Cardiac muscle cell (in vitro differentiated cells and primary cell): ENCODE results near the gene GLT6D1. TPM values are rescaled to one million over a fixed set of nuclear protein-coding genes. Genes with fewer than 3 reads are reported as not detected.

Source experiments
- DNase-seq, 2 donors: peaks; one replicate each; pipeline versions ENCODE4 v3.0.0 to v3.0.0-alpha.2; 2010 to 2017; ENCODE audit warnings: low read depth in 1 of 2, low spot score in 1 of 2
- H3K27ac ChIP-seq: fragments of 200-600 bp; sonication (generic); 2 replicates; pipeline ENCODE4 v1.5.1; 2016
- H3K27me3 ChIP-seq: fragments of 200-600 bp; sonication (generic); 2 replicates; pipeline ENCODE4 v1.6.0; 2016; ENCODE audit warnings: control low read depth
- H3K36me3 ChIP-seq: fragments of 200-600 bp; sonication (generic); 2 replicates; pipeline ENCODE4 v1.5.1; 2016; ENCODE audit warnings: control low read depth
- H3K4me1 ChIP-seq: fragments of 200-600 bp; sonication (generic); 2 replicates; pipeline ENCODE4 v1.8.1; 2017; ENCODE audit warnings: low read depth, mild to moderate bottlenecking, mixed run types
- H3K4me3 ChIP-seq: fragments of 200-600 bp; sonication (generic); 2 replicates; pipeline ENCODE4 v1.5.1; 2016; ENCODE audit warnings: mild to moderate bottlenecking
- H3K9me3 ChIP-seq: fragments of 200-600 bp; sonication (generic); 2 replicates; pipeline ENCODE4 v1.5.1; 2017; ENCODE audit warnings: low read depth, mild to moderate bottlenecking, control low read depth
- polyA plus RNA-seq: library from polyadenylated mRNA; unstranded; fragments of >200 nt; fragmentation: Nextera tagmentation; extraction: Ambion mirVana; gene quantifications from 2 replicates; pipeline ENCODE4 v1.2.1, GENCODE V29; 2016
- total RNA-seq: library from RNA; depleted of rRNA; stranded (reverse); fragments of >200 nt; gene quantifications from 2 replicates; pipeline ENCODE4 v1.2.3, GENCODE V29; 2016
- TF ChIP-seq, protein P1 (sequence below): IDR thresholded peaks from 2 replicates; pipeline ENCODE4 v1.5.1; 2012; ENCODE audit warnings: low read depth, mild to moderate bottlenecking, low read length

GLT6D1 gene
- total and polyA plus RNA-seq, 2 experiments from 2014 or later = not detected

DNA sequence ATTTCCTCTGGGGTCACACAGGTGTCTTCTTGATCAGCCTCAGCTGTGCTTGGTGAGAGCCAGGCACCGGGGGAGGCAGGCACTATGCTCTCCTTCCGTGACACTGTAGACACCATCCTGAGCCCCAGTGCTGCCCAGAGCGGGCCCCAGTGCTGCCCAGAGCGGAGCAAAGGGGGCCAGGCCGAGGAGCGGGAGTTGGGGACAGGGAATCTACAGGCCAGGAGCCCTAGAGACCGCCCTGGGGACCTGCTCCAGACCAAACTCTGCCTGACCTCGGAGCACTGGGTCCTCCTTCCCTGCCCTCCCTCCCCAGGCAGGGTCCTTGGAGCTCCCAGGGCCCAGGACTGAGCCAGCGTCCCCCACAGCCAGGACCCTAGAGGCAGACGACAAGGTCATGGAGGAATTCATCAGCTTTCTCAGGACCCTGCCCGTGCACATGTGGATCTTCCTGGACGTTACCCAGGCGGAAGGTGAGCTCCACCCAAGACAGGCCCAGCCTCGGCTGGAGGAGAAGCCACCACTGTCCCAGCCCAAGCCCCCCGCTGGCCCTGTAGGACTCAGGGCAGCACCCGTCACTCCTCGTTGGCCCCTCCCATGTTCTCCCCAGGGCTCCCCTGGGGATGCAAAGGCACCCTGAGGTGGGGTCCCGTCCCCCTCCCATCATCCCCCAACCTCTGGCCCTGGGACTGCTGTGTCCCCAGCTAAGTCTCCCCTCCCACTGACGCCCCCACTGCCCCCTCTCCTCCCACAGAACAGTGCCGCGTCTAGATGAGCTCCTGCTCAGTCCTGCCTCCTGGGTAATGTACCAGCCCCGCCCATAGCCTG, 47.6 kb downstream of the GLT6D1 start:
- H3K27me3 ChIP-seq = no peaks in the 10 kb centered on the region
- H3K9me3 ChIP-seq = no peaks in the 10 kb centered on the region
- DNase-seq = no peak
- H3K36me3 ChIP-seq = no peaks in the 10 kb centered on the region
- H3K4me3 ChIP-seq = no peak overlapping the region
- no peaks in the 10 kb centered on the region for H3K4me1 ChIP-seq
- H3K27ac ChIP-seq = no peak overlapping the region
- TF ChIP-seq, protein P1, sequence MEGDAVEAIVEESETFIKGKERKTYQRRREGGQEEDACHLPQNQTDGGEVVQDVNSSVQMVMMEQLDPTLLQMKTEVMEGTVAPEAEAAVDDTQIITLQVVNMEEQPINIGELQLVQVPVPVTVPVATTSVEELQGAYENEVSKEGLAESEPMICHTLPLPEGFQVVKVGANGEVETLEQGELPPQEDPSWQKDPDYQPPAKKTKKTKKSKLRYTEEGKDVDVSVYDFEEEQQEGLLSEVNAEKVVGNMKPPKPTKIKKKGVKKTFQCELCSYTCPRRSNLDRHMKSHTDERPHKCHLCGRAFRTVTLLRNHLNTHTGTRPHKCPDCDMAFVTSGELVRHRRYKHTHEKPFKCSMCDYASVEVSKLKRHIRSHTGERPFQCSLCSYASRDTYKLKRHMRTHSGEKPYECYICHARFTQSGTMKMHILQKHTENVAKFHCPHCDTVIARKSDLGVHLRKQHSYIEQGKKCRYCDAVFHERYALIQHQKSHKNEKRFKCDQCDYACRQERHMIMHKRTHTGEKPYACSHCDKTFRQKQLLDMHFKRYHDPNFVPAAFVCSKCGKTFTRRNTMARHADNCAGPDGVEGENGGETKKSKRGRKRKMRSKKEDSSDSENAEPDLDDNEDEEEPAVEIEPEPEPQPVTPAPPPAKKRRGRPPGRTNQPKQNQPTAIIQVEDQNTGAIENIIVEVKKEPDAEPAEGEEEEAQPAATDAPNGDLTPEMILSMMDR = no peak

DNA sequence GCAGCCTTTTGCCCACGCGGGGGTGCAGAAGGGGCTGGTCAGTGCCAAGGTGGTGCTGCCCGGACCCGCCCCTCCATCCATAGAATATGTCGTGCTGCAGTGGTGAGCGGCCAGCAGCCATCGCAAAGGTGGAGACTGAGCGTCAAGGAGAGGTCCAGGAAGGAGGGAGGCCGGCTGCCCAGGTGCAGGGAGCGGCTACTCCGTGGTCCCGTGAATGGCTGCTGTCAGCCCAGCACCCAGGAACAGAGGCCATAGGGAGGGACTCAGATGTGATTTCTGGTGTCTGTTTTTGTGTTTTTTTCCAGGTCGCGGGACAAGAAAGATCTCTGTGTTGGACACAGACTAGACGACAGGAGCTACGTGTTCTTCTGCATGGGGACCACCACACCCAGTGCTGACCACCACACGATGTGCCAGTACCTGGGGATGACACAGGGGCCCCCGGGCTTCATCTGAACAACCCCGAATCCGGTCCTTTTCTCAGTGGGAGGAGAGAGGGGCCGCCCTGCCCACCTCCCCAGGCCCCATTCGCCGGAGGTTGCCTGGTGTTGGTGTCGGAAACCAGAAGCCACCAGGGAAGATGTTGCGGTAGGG, 48.8 kb downstream of the GLT6D1 start:
- Histone ChIP-seq H3K9me3 (no peaks in the 10 kb centered on the region), H3K4me3 (no peak overlapping the region), H3K4me1 (no peaks in the 10 kb centered on the region), H3K27me3 (no peaks in the 10 kb centered on the region), H3K27ac (no peak overlapping the region), H3K36me3 (no peaks in the 10 kb centered on the region)
- DNase-seq = no peak
- TF ChIP-seq, protein P1 = no peak

DNA sequence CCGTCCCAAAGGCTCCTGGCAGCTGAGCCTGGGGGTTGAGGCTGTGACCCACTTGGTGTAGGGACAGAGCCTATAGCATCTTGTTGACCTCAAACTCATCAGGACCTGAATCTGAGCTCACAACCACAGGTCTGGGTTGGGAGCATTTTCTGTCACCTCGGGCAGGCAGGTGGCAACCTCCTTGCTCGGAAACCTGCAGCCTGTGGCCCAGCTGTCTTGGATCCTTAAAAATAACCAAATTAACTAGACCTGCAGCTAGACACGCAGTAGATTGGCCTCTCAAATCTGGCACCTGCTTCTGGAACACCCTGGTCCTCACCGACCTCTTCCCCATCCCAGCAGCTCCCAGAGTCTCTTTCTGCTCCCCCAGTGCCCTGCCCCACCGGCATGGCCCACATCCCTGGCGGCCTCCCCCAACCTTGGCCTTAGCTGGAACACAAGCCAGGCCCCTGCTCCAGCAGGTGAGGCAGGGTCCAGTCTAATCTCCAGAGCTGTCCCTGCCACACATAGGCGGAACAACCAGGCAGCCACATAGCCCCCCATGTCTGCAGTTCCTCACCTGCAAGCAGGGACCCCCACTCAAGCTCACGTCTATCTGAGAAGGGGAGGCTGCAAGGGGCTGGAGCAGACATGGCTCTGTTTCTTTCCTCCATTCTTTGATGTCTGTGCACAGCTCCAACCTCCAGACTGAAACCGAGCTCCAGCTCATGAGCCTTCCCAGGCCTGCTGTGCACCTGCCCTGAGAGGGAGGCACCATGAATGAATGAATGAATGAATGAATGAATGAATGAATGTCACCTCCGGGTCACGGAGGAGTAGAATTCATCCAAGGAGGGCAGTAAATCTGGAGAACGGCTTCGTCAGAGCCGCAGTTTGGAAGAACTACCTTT, 49.5 kb downstream of the GLT6D1 start:
- H3K27ac ChIP-seq = no peak overlapping the region
- no peak for DNase-seq
- no peak overlapping the region for H3K4me3 ChIP-seq
- TF ChIP-seq, protein P1 = no peak
- H3K27me3 ChIP-seq = no peaks in the 10 kb centered on the region
- H3K4me1 ChIP-seq = no peaks in the 10 kb centered on the region
- H3K36me3 ChIP-seq = no peaks in the 10 kb centered on the region
- no peaks in the 10 kb centered on the region for H3K9me3 ChIP-seq

DNA sequence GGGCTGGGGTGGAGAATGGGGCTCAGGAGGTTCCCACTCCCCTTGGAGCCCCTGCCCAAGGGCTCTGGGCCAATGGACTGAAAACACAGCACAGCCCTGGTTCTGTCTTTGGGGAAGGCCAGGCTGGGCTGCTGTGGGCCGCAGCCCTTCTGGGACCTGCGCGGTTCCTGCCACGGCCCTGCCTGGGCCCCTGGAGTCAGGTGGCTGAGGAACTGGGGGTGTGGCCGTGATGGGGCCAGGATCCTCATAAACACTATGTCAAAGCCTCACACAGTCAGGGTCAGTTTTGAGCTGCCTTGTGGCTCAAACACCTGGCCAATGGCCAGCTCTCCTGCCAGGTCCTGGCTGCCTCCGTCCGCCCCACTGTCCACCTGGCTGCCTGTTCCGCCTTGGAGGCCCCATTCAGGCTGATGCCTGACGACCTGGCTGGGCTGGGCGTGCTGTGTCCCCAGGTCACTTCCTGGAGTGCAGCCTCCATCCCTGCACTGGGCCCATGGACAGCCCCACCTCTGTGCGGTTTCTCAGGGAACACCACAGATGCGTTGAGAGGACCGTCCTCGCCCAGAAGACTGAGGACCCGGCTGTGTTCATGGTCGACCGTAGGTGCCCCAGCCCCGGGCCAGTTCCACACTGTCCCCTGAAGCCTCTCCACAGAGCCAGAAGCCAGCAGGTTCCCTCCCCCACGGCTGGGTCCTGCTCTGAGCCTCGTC, 50.3 kb downstream of the GLT6D1 start:
- H3K27ac ChIP-seq = no peak overlapping the region
- no peaks in the 10 kb centered on the region for H3K36me3 ChIP-seq
- no peaks in the 10 kb centered on the region for H3K27me3 ChIP-seq
- H3K4me3 ChIP-seq = no peak overlapping the region
- H3K9me3 ChIP-seq = no peaks in the 10 kb centered on the region
- no peak for DNase-seq
- no peaks in the 10 kb centered on the region for H3K4me1 ChIP-seq
- TF ChIP-seq, protein P1 = no peak

DNA sequence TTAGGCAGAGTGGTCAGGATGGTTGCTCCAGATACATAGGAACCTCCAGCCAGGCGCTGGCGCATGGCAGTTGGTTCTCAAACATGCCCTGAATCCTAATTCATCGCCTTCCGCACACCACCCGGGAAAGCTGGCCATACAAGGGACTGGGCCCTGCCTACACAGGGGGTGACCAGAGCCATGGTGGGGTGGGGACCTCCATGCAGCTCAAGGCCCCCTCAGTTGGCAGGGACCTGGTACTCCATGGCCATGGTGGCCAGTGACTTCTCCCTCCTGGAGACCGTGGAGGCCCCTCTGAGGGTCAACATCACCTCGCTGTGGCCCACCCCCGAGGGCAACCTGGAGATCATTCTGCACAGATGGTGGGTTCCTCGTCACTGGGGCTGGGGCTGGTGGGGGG, 51.0 kb downstream of the GLT6D1 start:
- Histone ChIP-seq H3K9me3 (no peaks in the 10 kb centered on the region), H3K4me1 (no peaks in the 10 kb centered on the region), H3K27me3 (no peaks in the 10 kb centered on the region), H3K36me3 (no peaks in the 10 kb centered on the region), H3K4me3 (no peak overlapping the region), H3K27ac (no peak overlapping the region)
- TF ChIP-seq, protein P1 = no peak
- DNase-seq = no peak
